ENCODE measurements around the gene ZFY. TPM values are rescaled to one million over a fixed set of nuclear protein-coding genes. Genes with fewer than 3 reads are reported as not detected.

Gene ZFY
- total RNA-seq, 1 experiment from 2014 or later, result 0.18 TPM

DNA sequence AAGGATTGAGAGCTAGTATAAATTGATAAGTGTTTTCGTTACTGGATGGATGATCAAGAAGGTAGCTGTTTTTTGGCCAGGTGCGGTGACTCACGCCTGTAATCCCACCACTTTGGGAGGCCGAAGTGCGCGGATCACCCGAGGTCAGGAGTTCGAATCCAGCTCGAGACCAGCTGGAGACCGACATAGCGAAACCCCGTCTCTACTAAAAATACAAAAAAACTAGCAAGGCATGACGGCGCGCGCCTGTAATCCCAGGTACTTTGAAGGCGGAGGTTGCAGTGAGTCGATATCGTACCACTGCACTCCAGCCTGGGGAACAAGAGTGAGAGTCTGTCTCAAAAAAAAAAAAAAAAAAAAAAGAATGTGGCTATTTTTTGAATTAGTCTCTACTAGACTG, 2.0 kb downstream of the ZFY start:
- no peaks in the 10 kb centered on the region for H3K4me1 ChIP-seq (ENCODE audit: control insufficient read depth, insufficient read depth, low read length)
- H3K27me3 ChIP-seq (ENCODE audit: control insufficient read depth, insufficient read depth, low read length), result no peaks in the 10 kb centered on the region
- TF ChIP-seq, protein P1, sequence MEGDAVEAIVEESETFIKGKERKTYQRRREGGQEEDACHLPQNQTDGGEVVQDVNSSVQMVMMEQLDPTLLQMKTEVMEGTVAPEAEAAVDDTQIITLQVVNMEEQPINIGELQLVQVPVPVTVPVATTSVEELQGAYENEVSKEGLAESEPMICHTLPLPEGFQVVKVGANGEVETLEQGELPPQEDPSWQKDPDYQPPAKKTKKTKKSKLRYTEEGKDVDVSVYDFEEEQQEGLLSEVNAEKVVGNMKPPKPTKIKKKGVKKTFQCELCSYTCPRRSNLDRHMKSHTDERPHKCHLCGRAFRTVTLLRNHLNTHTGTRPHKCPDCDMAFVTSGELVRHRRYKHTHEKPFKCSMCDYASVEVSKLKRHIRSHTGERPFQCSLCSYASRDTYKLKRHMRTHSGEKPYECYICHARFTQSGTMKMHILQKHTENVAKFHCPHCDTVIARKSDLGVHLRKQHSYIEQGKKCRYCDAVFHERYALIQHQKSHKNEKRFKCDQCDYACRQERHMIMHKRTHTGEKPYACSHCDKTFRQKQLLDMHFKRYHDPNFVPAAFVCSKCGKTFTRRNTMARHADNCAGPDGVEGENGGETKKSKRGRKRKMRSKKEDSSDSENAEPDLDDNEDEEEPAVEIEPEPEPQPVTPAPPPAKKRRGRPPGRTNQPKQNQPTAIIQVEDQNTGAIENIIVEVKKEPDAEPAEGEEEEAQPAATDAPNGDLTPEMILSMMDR (IDR thresholded peaks at IDR 0.05), result no peak
- TF ChIP-seq TCF7L2 (IDR thresholded peaks at IDR 0.05; ENCODE audit: low read depth, low read length) (no peak), SIN3A (IDR thresholded peaks at IDR 0.05; ENCODE audit: borderline replicate concordance, insufficient read depth, low read depth, low read length) (no peak)
- in situ Hi-C loops (cut with HindIII; ENCODE audit: low pct_unique_long_range_greater_than_20kb, low sequenced_read_pairs) (no loop called here), intact Hi-C loops (cut with micrococcal nuclease; ENCODE audit: unreplicated experiment) (no loop called here)
- no TSS peak for BruUV-seq (replicated peaks)
- H3K9me3 ChIP-seq (ENCODE audit: control insufficient read depth, insufficient read depth, low read depth, low read length), result no peaks in the 10 kb centered on the region
- ATAC-seq (no peak), DNase-seq (ENCODE audit: low read depth, low spot score) (no peak)
- H3K27ac ChIP-seq (ENCODE audit: low read length), result no peak overlapping the region
- ChIA-PET CTCF (no interaction called here), POLR2A (no interaction called here)
- no peaks in the 10 kb centered on the region for H3K36me3 ChIP-seq (ENCODE audit: control insufficient read depth, insufficient read depth, low read length)
- no peak overlapping the region for H3K4me3 ChIP-seq (ENCODE audit: low read depth in 2 of 2, low read length in 2 of 2)

DNA sequence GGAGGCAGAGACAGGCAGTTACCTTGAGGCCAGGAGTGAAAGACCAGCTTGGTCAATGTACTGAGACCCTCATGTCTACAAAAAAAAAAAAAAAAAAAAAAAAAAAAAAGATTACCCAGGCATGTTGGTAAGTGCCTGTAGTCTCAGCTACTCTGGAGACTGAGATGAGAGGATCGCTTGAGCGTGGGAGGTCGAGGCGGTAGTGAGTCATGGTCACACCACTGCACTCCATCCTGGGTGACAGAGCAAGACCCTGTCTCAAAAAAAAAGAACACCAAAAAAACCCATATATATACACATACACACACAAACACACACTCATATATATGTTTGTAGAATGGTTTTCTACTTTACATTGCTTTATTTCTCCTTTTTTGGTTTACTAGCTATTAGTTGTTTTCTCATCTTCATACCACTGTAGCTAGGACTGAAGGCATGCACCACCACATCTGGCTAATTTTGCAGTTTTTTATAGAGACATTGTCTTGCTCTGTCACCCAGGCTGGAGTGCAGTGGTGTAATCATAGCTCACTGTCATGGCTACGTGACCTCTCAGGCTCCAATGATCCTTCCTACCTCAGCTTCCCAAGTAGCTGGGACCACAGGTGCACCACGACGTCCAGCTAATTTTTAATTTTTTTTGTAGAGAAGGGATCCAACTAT, 14.5 kb downstream of the ZFY start:
- Histone ChIP-seq H3K9me3 (ENCODE audit: control insufficient read depth, insufficient read depth, low read depth, low read length) (no peaks in the 10 kb centered on the region), H3K27ac (ENCODE audit: low read length) (no peak overlapping the region), H3K4me1 (ENCODE audit: control insufficient read depth, insufficient read depth, low read length) (no peaks in the 10 kb centered on the region), H3K36me3 (ENCODE audit: control insufficient read depth, insufficient read depth, low read length) (no peaks in the 10 kb centered on the region), H3K4me3 (ENCODE audit: low read depth in 2 of 2, low read length in 2 of 2) (no peak overlapping the region), H3K27me3 (ENCODE audit: control insufficient read depth, insufficient read depth, low read length) (no peaks in the 10 kb centered on the region)
- ATAC-seq (no peak), DNase-seq (ENCODE audit: low read depth, low spot score) (no peak)
- TF ChIP-seq SIN3A (IDR thresholded peaks at IDR 0.05; ENCODE audit: borderline replicate concordance, insufficient read depth, low read depth, low read length) (no peak), POLR2AphosphoS5 (IDR thresholded peaks at IDR 0.05; ENCODE audit: low read depth, low read length) (no peak)
- TF ChIP-seq, protein P1 (IDR thresholded peaks at IDR 0.05), result no peak
- intact Hi-C loops (cut with micrococcal nuclease; ENCODE audit: unreplicated experiment), result no loop called here
- in situ Hi-C loops (cut with HindIII; ENCODE audit: low pct_unique_long_range_greater_than_20kb, low sequenced_read_pairs), result no loop called here
- ChIA-PET CTCF (no interaction called here), POLR2A (no interaction called here)
- no TSS peak for BruUV-seq (replicated peaks)

DNA sequence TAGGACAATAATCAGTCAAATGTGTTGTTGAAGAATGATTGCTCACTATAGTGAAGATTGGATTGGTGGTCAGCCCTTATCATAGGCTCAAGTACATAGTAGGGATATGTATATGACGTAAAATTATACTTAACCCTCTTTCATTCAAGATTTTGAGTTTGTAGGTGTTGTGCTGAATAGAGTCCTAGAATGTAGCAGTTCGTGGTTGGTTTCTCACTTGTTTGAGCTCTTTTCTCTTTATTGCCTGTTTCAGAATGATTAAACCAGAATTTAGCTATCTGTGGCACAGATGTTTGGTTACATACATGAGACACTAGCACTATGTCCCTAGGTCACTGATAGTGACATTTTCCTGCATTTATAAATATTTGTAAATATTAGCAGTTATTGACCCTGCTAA, 15.5 kb downstream of the ZFY start:
- in situ Hi-C loops (cut with HindIII; ENCODE audit: low pct_unique_long_range_greater_than_20kb, low sequenced_read_pairs), result no loop called here

More for the DNA sequence above, 15.5 kb downstream of the ZFY start:
- intact Hi-C loops (cut with micrococcal nuclease; ENCODE audit: unreplicated experiment), result no loop called here
- no peaks in the 10 kb centered on the region for H3K27me3 ChIP-seq (ENCODE audit: control insufficient read depth, insufficient read depth, low read length)
- ChIA-PET POLR2A (no interaction called here), CTCF (no interaction called here)
- no peaks in the 10 kb centered on the region for H3K4me1 ChIP-seq (ENCODE audit: control insufficient read depth, insufficient read depth, low read length)
- H3K27ac ChIP-seq (ENCODE audit: low read length), result no peak overlapping the region
- no peaks in the 10 kb centered on the region for H3K36me3 ChIP-seq (ENCODE audit: control insufficient read depth, insufficient read depth, low read length)
- no TSS peak for BruUV-seq (replicated peaks)
- no peak overlapping the region for H3K4me3 ChIP-seq (ENCODE audit: low read depth in 2 of 2, low read length in 2 of 2)
- no peak for ATAC-seq
- TF ChIP-seq, protein P1 (IDR thresholded peaks at IDR 0.05), result no peak
- DNase-seq (ENCODE audit: low read depth, low spot score), result no peak
- no peaks in the 10 kb centered on the region for H3K9me3 ChIP-seq (ENCODE audit: control insufficient read depth, insufficient read depth, low read depth, low read length)

Measured in Panc1 (cell line).